Testis (tissue), 2 donors: ENCODE data around the gene SP7.

Experiments used
- POLR2A ChIP-seq: fragments of 450-650 bp; IDR thresholded peaks from one replicate; pipeline ENCODE4 v1.6.1; 2017; ENCODE audit warnings: antibody characterized with exemption, mild to moderate bottlenecking, moderate library complexity
- TF ChIP-seq, protein P1 (sequence below), 3 experiments: fragments of 450-650 bp in 2 of 3; fragments of 200-600 bp in 1 of 3; sonication (generic) in 1 of 3; IDR thresholded peaks; one replicate each; pipeline ENCODE4 v1.5.1; 2016 to 2019; ENCODE audit warnings: antibody characterized with exemption in 3 of 3, mild to moderate bottlenecking in 2 of 3, moderate library complexity in 1 of 3

- TF ChIP-seq, protein P1, sequence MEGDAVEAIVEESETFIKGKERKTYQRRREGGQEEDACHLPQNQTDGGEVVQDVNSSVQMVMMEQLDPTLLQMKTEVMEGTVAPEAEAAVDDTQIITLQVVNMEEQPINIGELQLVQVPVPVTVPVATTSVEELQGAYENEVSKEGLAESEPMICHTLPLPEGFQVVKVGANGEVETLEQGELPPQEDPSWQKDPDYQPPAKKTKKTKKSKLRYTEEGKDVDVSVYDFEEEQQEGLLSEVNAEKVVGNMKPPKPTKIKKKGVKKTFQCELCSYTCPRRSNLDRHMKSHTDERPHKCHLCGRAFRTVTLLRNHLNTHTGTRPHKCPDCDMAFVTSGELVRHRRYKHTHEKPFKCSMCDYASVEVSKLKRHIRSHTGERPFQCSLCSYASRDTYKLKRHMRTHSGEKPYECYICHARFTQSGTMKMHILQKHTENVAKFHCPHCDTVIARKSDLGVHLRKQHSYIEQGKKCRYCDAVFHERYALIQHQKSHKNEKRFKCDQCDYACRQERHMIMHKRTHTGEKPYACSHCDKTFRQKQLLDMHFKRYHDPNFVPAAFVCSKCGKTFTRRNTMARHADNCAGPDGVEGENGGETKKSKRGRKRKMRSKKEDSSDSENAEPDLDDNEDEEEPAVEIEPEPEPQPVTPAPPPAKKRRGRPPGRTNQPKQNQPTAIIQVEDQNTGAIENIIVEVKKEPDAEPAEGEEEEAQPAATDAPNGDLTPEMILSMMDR (IDR thresholded peaks at IDR 0.05) = no peak
- no peak for TF ChIP-seq POLR2A
These were observed 3.4 kb downstream of the SP7 start for GRCh38 chr12:53332744-53333143.
